ENCODE results near the gene PAK4.

The PAK4 gene

DNA sequence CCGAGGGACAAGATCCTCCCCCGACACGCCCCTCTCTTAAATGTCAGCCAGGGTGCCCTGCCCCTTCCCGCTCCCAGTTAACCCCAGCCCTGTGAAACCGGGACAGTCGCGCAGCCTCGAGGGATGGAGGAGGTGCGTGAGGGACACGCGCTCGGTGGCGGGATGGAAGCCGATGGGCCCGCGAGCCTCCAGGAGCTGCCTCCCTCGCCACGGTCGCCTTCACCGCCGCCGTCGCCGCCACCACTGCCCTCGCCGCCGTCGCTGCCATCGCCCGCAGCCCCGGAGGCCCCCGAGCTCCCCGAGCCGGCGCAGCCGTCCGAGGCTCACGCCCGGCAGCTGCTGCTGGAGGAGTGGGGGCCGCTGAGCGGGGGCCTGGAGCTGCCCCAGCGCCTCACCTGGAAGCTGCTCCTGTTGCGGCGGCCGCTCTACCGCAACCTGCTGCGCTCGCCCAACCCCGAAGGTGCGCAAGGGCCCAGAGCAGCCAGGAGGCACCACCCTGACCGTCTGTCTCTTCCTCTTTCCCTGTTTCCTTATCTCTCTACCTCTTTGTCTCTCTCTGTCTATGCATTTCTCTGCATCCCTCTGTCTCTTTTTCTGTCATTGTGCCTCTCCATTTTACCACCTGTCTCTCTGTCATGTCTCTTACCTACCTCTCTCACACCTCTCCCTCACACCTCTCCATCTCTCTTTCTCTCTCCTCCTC is 71.4 kb downstream of the PAK4 start, which contains the start of gene NCCRP1:
TSS of gene NCCRP1 (plus strand) at position 105 of the 703 bp plus-strand sequence. CDS start at position 124, 19 bp downstream.
- POLR2A ChIA-PET: interaction anchor here (0.7 kb wide), 1 partner anchor 9 kb away, joined by 3 read pairs; no protein-coding TSS in a partner anchor
- H3K36me3 ChIP-seq (ENCODE audit: control insufficient read depth in 4 of 4, insufficient read depth in 4 of 4, low read length in 3 of 4): no peaks in the 10 kb centered on the region
- WGBS (ENCODE audit: insufficient coverage): 1% methylated on average over 35 of the region's 51 CpGs
- H3K4me1 ChIP-seq (ENCODE audit: control extremely low read depth in 1 of 4, control insufficient read depth in 4 of 4, insufficient read depth in 4 of 4, low read length in 3 of 4): peaks cover 0 to 16% (median 6%) of the 10 kb centered on the region in 4 experiments
- H3K4me3 ChIP-seq (ENCODE audit: control insufficient read depth in 1 of 7, extremely low read depth in 1 of 7, insufficient read depth in 4 of 7, low read depth in 2 of 7, low read length in 6 of 7): peak within 1 kb of the TSS in 2 of 7 experiments; percentile 32 to 57
- no peaks in the 10 kb centered on the region for H3K9me3 ChIP-seq (ENCODE audit: control extremely low read depth in 1 of 5, control insufficient read depth in 4 of 5, insufficient read depth in 2 of 5, low read depth in 1 of 5, low read length in 4 of 5)
- peak in 1 of 3 donors; percentile 23 for DNase-seq
- H3K27ac ChIP-seq (ENCODE audit: insufficient read depth in 1 of 2, low read depth in 1 of 2, low read length in 2 of 2, poor library complexity in 1 of 2, severe bottlenecking in 2 of 2): no peak within 1 kb of the TSS
- peaks cover 0 to 71% (median 26%) of the 10 kb centered on the region in 5 experiments for H3K27me3 ChIP-seq (replicated peaks in 2 of 5; ENCODE audit: control insufficient read depth in 4 of 5, insufficient read depth in 5 of 5, low read length in 4 of 5)
- CTCF ChIA-PET: interaction anchor here (1.3 kb wide), 1 partner anchor 15 kb away, joined by 4 read pairs; no protein-coding TSS in a partner anchor

DNA sequence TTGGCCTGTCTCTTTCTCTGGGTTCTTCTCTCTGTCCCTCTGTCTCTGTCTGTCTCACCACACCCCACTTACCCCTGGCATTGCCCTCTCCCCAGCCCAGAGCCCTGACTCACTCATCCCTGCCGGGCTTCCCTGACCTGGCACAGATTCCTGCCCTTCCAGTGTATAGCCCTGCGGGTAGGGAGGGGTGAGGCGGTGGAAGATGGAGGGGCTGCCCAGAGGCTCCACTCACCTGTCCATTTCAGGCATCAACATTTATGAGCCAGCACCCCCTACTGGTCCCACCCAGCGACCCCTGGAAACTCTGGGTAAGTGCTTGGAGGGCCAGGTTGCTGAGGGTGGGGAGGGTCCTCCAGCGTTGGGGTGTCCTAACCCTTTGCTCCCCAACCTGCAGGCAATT is 72.2 kb downstream of the PAK4 start:
- H3K9me3 ChIP-seq (ENCODE audit: control extremely low read depth in 1 of 5, control insufficient read depth in 4 of 5, insufficient read depth in 2 of 5, low read depth in 1 of 5, low read length in 4 of 5): no peaks in the 10 kb centered on the region
- H3K36me3 ChIP-seq (ENCODE audit: control insufficient read depth in 4 of 4, insufficient read depth in 4 of 4, low read length in 3 of 4): no peaks in the 10 kb centered on the region
- WGBS (ENCODE audit: insufficient coverage): 42% methylated on average over 1 of the region's 5 CpGs
- POLR2A ChIA-PET: no interaction called here
- H3K27me3 ChIP-seq (replicated peaks in 2 of 5; ENCODE audit: control insufficient read depth in 4 of 5, insufficient read depth in 5 of 5, low read length in 4 of 5): peaks cover 0 to 76% (median 26%) of the 10 kb centered on the region in 5 experiments
- H3K4me1 ChIP-seq (ENCODE audit: control extremely low read depth in 1 of 4, control insufficient read depth in 4 of 4, insufficient read depth in 4 of 4, low read length in 3 of 4): peaks cover 0 to 16% (median 6%) of the 10 kb centered on the region in 4 experiments
- no peak for DNase-seq
- no peak overlapping the region for H3K27ac ChIP-seq (ENCODE audit: insufficient read depth in 1 of 2, low read depth in 1 of 2, low read length in 2 of 2, poor library complexity in 1 of 2, severe bottlenecking in 2 of 2)
- no peak overlapping the region for H3K4me3 ChIP-seq (ENCODE audit: control insufficient read depth in 1 of 7, extremely low read depth in 1 of 7, insufficient read depth in 4 of 7, low read depth in 2 of 7, low read length in 6 of 7)
- CTCF ChIA-PET: no interaction called here

DNA sequence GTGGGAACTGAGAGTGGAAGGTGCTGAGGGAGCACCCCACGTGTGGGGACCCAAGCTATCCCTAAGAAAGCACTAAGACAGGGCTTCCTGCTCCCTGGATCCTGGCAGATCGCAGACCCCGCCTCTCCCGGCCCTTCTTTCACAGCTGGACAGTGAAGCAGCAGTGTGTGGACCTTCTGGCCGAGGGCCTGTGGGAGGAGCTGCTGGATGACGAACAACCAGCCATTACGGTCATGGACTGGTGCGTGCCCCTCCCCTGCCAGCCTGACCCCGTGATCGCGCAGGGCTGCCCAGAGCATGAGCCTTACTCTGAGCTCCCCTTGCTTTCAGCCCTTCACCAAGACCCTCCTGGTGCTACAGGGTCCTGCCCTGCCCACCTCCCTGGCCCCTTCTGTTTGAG is 73.4 kb downstream of the PAK4 start:
- Histone ChIP-seq H3K27me3 (replicated peaks in 2 of 5; ENCODE audit: control insufficient read depth in 4 of 5, insufficient read depth in 5 of 5, low read length in 4 of 5) (peaks cover 0 to 87% (median 34%) of the 10 kb centered on the region in 5 experiments), H3K4me3 (ENCODE audit: control insufficient read depth in 1 of 7, extremely low read depth in 1 of 7, insufficient read depth in 4 of 7, low read depth in 2 of 7, low read length in 6 of 7) (no peak overlapping the region), H3K9me3 (ENCODE audit: control extremely low read depth in 1 of 5, control insufficient read depth in 4 of 5, insufficient read depth in 2 of 5, low read depth in 1 of 5, low read length in 4 of 5) (no peaks in the 10 kb centered on the region), H3K4me1 (ENCODE audit: control extremely low read depth in 1 of 4, control insufficient read depth in 4 of 4, insufficient read depth in 4 of 4, low read length in 3 of 4) (peaks cover 0 to 19% (median 7%) of the 10 kb centered on the region in 4 experiments), H3K36me3 (ENCODE audit: control insufficient read depth in 4 of 4, insufficient read depth in 4 of 4, low read length in 3 of 4) (no peaks in the 10 kb centered on the region), H3K27ac (ENCODE audit: insufficient read depth in 1 of 2, low read depth in 1 of 2, low read length in 2 of 2, poor library complexity in 1 of 2, severe bottlenecking in 2 of 2) (no peak overlapping the region)
- WGBS (ENCODE audit: insufficient coverage): 69% methylated on average over 11 of the region's 11 CpGs
- DNase-seq: no peak
- POLR2A ChIA-PET: interaction anchor here (1.0 kb wide), 1 partner anchor 238 kb away, joined by 3 read pairs; no protein-coding TSS in a partner anchor
- CTCF ChIA-PET: interaction anchor here (0.5 to 1.6 kb wide), 3 partner anchors 11 to 24 kb away, joined by 3 to 4 read pairs (median 3); no protein-coding TSS in a partner anchor

DNA sequence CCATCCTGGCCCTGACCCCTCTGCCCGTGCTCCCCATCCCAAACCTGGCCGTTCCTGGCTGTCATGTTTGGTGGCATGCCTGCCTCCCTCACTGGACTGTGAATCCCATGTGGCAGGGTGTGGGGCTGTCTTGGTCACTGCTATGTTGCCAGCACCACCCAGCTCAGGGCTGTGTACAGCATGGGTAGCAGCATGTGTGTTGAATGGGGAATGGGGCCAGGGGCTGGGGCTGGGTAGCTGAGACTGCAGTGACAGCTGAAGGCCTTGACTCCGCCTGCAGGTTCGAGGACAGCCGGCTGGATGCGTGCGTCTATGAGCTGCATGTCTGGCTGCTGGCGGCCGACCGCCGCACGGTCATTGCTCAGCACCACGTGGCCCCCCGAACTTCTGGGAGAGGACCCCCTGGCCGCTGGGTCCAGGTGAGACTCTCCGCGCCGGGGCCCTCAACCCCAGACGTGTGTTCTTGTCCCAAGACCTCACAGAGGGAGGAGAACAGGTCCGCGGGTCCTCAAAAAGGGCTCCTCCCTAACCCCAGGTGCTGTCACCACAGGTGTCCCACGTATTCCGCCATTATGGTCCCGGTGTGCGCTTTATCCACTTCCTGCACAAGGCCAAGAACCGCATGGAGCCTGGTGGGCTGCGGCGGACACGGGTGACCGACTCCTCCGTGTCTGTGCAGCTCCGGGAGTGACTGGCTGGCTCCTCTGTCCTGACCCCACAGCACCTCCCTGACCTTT is 74.6 kb downstream of the PAK4 start:
- ChIA-PET CTCF (interaction anchor here (1.6 kb wide), 1 partner anchor 10 kb away, joined by 4 read pairs; no protein-coding TSS in a partner anchor), POLR2A (no interaction called here)
- Histone ChIP-seq H3K36me3 (ENCODE audit: control insufficient read depth in 4 of 4, insufficient read depth in 4 of 4, low read length in 3 of 4) (no peaks in the 10 kb centered on the region), H3K27ac (ENCODE audit: insufficient read depth in 1 of 2, low read depth in 1 of 2, low read length in 2 of 2, poor library complexity in 1 of 2, severe bottlenecking in 2 of 2) (no peak overlapping the region), H3K4me3 (ENCODE audit: control insufficient read depth in 1 of 7, extremely low read depth in 1 of 7, insufficient read depth in 4 of 7, low read depth in 2 of 7, low read length in 6 of 7) (no peak overlapping the region), H3K27me3 (replicated peaks in 2 of 5; ENCODE audit: control insufficient read depth in 4 of 5, insufficient read depth in 5 of 5, low read length in 4 of 5) (peaks cover 0 to 93% (median 35%) of the 10 kb centered on the region in 5 experiments), H3K9me3 (ENCODE audit: control extremely low read depth in 1 of 5, control insufficient read depth in 4 of 5, insufficient read depth in 2 of 5, low read depth in 1 of 5, low read length in 4 of 5) (no peaks in the 10 kb centered on the region), H3K4me1 (ENCODE audit: control extremely low read depth in 1 of 4, control insufficient read depth in 4 of 4, insufficient read depth in 4 of 4, low read length in 3 of 4) (peaks cover 0 to 19% (median 8%) of the 10 kb centered on the region in 4 experiments)
- no peak for DNase-seq
- WGBS (ENCODE audit: insufficient coverage): 85% methylated on average over 25 of the region's 32 CpGs

DNA sequence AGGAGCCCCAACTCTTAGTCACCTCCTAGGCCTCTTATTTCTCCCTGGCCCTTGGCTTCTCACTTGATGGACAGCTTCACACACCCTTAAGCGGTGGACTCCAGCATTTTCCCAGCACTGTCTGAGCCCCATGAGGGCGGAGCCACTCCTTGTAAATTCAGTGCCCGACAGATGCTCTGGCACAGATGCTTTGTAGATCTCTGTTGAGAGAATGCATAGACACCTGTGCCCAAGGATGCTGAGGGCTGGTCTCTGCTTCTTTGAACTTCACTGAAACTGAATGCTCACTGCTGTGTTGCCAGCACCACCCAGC is 75.2 kb downstream of the PAK4 start:
- Histone ChIP-seq H3K4me3 (ENCODE audit: control insufficient read depth in 1 of 7, extremely low read depth in 1 of 7, insufficient read depth in 4 of 7, low read depth in 2 of 7, low read length in 6 of 7) (no peak overlapping the region), H3K9me3 (ENCODE audit: control extremely low read depth in 1 of 5, control insufficient read depth in 4 of 5, insufficient read depth in 2 of 5, low read depth in 1 of 5, low read length in 4 of 5) (no peaks in the 10 kb centered on the region), H3K27ac (ENCODE audit: insufficient read depth in 1 of 2, low read depth in 1 of 2, low read length in 2 of 2, poor library complexity in 1 of 2, severe bottlenecking in 2 of 2) (no peak overlapping the region), H3K4me1 (ENCODE audit: control extremely low read depth in 1 of 4, control insufficient read depth in 4 of 4, insufficient read depth in 4 of 4, low read length in 3 of 4) (peaks cover 0 to 15% (median 8%) of the 10 kb centered on the region in 4 experiments), H3K36me3 (ENCODE audit: control insufficient read depth in 4 of 4, insufficient read depth in 4 of 4, low read length in 3 of 4) (no peaks in the 10 kb centered on the region), H3K27me3 (replicated peaks in 2 of 5; ENCODE audit: control insufficient read depth in 4 of 5, insufficient read depth in 5 of 5, low read length in 4 of 5) (peaks cover 0 to 91% (median 38%) of the 10 kb centered on the region in 5 experiments)
- ChIA-PET POLR2A (no interaction called here), CTCF (no interaction called here)
- no peak for DNase-seq
- 95% methylated on average over 3 of the region's 3 CpGs for WGBS (ENCODE audit: insufficient coverage)

DNA sequence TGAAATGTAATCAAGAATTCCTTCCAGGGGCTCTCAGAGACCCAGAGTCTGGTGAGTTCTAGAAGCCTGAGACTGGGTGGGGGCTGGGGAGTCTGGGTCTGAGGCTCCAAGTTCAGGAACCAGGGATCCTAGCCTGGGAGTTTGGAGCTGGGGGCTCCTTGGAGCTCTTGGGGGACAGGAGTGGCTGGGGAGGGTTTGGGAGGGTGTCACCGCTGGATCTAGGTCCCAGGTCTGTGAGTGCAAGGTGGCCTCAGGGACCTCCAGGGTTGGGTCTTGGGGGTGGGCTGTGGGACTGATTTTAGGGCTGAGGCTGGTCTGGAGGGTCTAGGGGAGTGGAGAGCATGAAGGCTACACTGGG is 77.4 kb downstream of the PAK4 start:
- Histone ChIP-seq H3K27me3 (replicated peaks in 2 of 5; ENCODE audit: control insufficient read depth in 4 of 5, insufficient read depth in 5 of 5, low read length in 4 of 5) (peaks cover 0 to 69% (median 27%) of the 10 kb centered on the region in 5 experiments), H3K9me3 (ENCODE audit: control extremely low read depth in 1 of 5, control insufficient read depth in 4 of 5, insufficient read depth in 2 of 5, low read depth in 1 of 5, low read length in 4 of 5) (no peaks in the 10 kb centered on the region), H3K4me3 (ENCODE audit: control insufficient read depth in 1 of 7, extremely low read depth in 1 of 7, insufficient read depth in 4 of 7, low read depth in 2 of 7, low read length in 6 of 7) (no peak overlapping the region), H3K27ac (ENCODE audit: insufficient read depth in 1 of 2, low read depth in 1 of 2, low read length in 2 of 2, poor library complexity in 1 of 2, severe bottlenecking in 2 of 2) (no peak overlapping the region), H3K4me1 (ENCODE audit: control extremely low read depth in 1 of 4, control insufficient read depth in 4 of 4, insufficient read depth in 4 of 4, low read length in 3 of 4) (peaks cover 0 to 5% (median 1%) of the 10 kb centered on the region in 4 experiments), H3K36me3 (ENCODE audit: control insufficient read depth in 4 of 4, insufficient read depth in 4 of 4, low read length in 3 of 4) (no peaks in the 10 kb centered on the region)
- ChIA-PET CTCF (interaction anchor here (0.7 kb wide), 1 partner anchor 173 kb away, joined by 3 read pairs; no protein-coding TSS in a partner anchor), POLR2A (no interaction called here)
- WGBS (ENCODE audit: insufficient coverage): 75% methylated on average over 1 of the region's 1 CpG
- DNase-seq: no peak

Data from common myeloid progenitor, CD34-positive (primary cell).